ENCODE results near the gene WDR93. TPM values are rescaled to one million over a fixed set of nuclear protein-coding genes. Genes with fewer than 3 reads are reported as not detected.

WDR93 gene
- total RNA-seq, 2 experiments from 2014 or later: 0.19 TPM; not detected in 1

DNA sequence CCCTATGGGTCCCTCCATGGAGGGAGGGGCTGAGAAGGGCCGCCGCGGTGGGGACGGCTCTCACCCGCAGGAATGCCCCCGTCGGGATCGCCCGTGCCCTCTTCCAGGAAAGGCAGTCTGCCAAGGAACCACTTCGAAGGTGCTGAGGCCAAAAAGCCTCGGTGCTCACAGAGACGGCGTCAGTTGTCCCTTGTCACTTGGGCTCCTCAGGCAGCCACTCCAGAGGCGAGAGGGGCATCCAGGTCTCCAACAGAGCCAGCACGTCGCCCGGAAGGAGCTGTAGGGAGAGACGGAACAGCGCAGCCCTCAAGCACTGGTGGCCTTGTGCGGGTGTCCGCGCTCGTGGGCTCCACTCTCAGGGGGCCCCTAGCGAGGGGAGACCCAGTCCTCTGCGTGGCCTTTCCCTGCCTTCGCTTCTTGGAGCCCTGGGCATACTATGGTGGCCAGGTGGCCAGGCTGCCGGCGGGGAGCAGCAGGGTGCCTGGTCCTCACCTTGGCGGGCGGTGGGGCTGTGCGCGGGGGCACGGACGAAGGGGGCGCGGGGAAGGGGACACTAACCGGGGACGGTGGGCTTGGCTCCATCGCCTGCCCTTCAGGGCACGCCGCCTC, 59.4 kb downstream of the WDR93 start:
- H3K9me2 ChIP-seq (ENCODE audit: insufficient read depth, low read length): no peaks in the 10 kb centered on the region
- POLR2A ChIA-PET: interaction anchor here (0.6 kb wide), 1 partner anchor 12 kb away, joined by 3 read pairs; no protein-coding TSS in a partner anchor
- DNase-seq (ENCODE audit: low spot score): no peak
- no peaks in the 10 kb centered on the region for H3K36me3 ChIP-seq (ENCODE audit: insufficient read depth, low read length)
- no peaks in the 10 kb centered on the region for H3K79me2 ChIP-seq (ENCODE audit: insufficient read depth, low read depth, low read length)
- H3K4me3 ChIP-seq (ENCODE audit: low read depth, low read length, poor library complexity, severe bottlenecking): peak overlapping the region; percentile 70
- no peaks in the 10 kb centered on the region for H3K9me3 ChIP-seq (ENCODE audit: low read length)
- TF ChIP-seq, protein P1, sequence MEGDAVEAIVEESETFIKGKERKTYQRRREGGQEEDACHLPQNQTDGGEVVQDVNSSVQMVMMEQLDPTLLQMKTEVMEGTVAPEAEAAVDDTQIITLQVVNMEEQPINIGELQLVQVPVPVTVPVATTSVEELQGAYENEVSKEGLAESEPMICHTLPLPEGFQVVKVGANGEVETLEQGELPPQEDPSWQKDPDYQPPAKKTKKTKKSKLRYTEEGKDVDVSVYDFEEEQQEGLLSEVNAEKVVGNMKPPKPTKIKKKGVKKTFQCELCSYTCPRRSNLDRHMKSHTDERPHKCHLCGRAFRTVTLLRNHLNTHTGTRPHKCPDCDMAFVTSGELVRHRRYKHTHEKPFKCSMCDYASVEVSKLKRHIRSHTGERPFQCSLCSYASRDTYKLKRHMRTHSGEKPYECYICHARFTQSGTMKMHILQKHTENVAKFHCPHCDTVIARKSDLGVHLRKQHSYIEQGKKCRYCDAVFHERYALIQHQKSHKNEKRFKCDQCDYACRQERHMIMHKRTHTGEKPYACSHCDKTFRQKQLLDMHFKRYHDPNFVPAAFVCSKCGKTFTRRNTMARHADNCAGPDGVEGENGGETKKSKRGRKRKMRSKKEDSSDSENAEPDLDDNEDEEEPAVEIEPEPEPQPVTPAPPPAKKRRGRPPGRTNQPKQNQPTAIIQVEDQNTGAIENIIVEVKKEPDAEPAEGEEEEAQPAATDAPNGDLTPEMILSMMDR (conservative IDR thresholded peaks at IDR 0.05; ENCODE audit: low read length): no peak
- TF ChIP-seq EZH2phosphoT487 (IDR thresholded peaks at IDR 0.05; ENCODE audit: borderline replicate concordance, low read depth, low read length): no peak
- peaks cover 7% of the 10 kb centered on the region for H3K4me1 ChIP-seq (ENCODE audit: insufficient read depth, low read length, poor library complexity, severe bottlenecking)
- intact Hi-C loops (cut with micrococcal nuclease; ENCODE audit: unreplicated experiment): no loop called here
- no TSS peak for BruUV-seq (replicated peaks)
- peak overlapping the region; percentile 85 for H3K4me2 ChIP-seq (ENCODE audit: low read length)
- CTCF ChIA-PET (ENCODE audit: unreplicated experiment): interaction anchor here (0.6 kb wide), 1 partner anchor 267 kb away, joined by 3 read pairs; no protein-coding TSS in a partner anchor
- H3K27ac ChIP-seq (ENCODE audit: low read depth, low read length, poor library complexity, severe bottlenecking): no peak overlapping the region
- H2AFZ ChIP-seq (ENCODE audit: low read length): peak overlapping the region; percentile 85
- H4K20me1 ChIP-seq (ENCODE audit: insufficient read depth, low read length): no peaks in the 10 kb centered on the region

DNA sequence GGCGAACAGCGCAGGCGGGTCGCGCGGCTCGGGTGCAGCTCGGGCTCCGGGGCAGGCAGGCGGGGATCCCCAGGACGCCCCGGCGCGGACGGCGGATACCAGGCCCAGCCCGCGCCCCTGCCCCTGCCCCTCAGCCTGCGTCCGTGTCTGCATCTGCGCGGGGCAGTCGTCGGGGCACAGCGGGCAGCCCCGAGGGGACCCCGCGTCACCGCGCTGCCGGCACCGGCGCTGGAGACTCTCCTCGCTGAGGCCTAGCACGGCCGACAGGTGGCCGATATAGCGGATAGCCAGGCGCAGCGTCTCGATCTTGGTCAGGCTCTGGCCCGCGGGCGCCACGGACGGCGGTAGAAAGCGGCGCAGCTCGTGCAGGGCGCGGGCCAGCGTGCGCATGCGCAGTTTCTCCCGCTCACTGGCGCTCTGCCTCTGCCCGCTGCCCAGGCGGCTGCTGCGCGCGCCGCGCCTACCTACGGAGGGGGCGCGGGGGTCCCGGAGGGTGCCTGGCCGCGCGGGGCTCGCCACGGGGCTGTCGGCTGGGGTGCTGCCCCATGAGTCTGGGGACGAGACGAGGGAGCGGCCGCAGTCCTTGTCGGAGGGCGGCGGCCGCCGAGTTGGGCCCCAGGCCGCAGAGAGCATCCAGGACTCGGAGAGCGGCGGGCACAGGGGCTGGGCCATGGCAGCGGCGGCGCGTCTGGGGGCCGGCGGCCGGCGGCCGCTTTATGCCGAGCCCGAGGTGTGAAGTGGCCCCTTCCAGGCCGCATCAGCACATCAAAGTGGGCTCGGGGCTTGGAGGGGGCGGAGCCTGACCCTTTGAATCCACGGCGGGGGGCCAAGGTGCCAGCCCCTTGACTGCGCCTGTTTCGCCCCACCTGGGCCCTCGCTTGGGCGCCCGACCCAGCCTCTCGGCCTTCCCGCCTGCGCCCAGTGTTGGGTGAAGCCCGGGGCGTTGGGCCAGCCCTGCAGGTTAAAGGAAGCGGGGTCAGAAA, 60.2 kb downstream of the WDR93 start, which contains the start of gene MESP1:
Gene MESP1, minus strand, starts transcription at position 690 of the 983 bp plus-strand sequence. Its CDS starts 18 bp downstream, at position 672.
- intact Hi-C loops (cut with micrococcal nuclease; ENCODE audit: unreplicated experiment): no loop called here
- H3K4me2 ChIP-seq (ENCODE audit: low read length): peak within 1 kb of the TSS; percentile 85
- ChIA-PET CTCF (ENCODE audit: unreplicated experiment) (no interaction called here), POLR2A (interaction anchor here (0.6 to 0.8 kb wide), 2 partner anchors 11 to 12 kb away, joined by 3 read pairs; no protein-coding TSS in a partner anchor)
- no peak within 1 kb of the TSS for H3K27ac ChIP-seq (ENCODE audit: low read depth, low read length, poor library complexity, severe bottlenecking)
- H3K79me2 ChIP-seq (ENCODE audit: insufficient read depth, low read depth, low read length): no peaks in the 10 kb centered on the region
- H2AFZ ChIP-seq (ENCODE audit: low read length): peak within 1 kb of the TSS; percentile 85
- H3K4me3 ChIP-seq (ENCODE audit: low read depth, low read length, poor library complexity, severe bottlenecking): peak within 1 kb of the TSS; percentile 70
- H3K9me3 ChIP-seq (ENCODE audit: low read length): no peaks in the 10 kb centered on the region
- TF ChIP-seq EZH2phosphoT487 (IDR thresholded peaks at IDR 0.05; ENCODE audit: borderline replicate concordance, low read depth, low read length): no peak
- TF ChIP-seq, protein P1 (conservative IDR thresholded peaks at IDR 0.05; ENCODE audit: low read length): peak; percentile 68
- DNase-seq (ENCODE audit: low spot score): peak; percentile 92
- H4K20me1 ChIP-seq (ENCODE audit: insufficient read depth, low read length): no peaks in the 10 kb centered on the region
- BruUV-seq (replicated peaks): no TSS peak
- no peaks in the 10 kb centered on the region for H3K9me2 ChIP-seq (ENCODE audit: insufficient read depth, low read length)
- no peaks in the 10 kb centered on the region for H3K36me3 ChIP-seq (ENCODE audit: insufficient read depth, low read length)
- peaks cover 7% of the 10 kb centered on the region for H3K4me1 ChIP-seq (ENCODE audit: insufficient read depth, low read length, poor library complexity, severe bottlenecking)

All from OCI-LY7 (cell line).